GM21390 (cell line): ENCODE measurements around the gene ACSM2B.
"Not testable (repeated sequence)": the region's sequence is repeated elsewhere in the genome, so short reads cannot be mapped to it uniquely, and the experiment has no call there.

ENCODE experiments used
- ATAC-seq: cut with Tn5 transposase; IDR thresholded peaks from one replicate; pipeline ENCODE4 v1.9.1; 2021; ENCODE audit not compliant: unreplicated experiment

Gene ACSM2B, protein sequence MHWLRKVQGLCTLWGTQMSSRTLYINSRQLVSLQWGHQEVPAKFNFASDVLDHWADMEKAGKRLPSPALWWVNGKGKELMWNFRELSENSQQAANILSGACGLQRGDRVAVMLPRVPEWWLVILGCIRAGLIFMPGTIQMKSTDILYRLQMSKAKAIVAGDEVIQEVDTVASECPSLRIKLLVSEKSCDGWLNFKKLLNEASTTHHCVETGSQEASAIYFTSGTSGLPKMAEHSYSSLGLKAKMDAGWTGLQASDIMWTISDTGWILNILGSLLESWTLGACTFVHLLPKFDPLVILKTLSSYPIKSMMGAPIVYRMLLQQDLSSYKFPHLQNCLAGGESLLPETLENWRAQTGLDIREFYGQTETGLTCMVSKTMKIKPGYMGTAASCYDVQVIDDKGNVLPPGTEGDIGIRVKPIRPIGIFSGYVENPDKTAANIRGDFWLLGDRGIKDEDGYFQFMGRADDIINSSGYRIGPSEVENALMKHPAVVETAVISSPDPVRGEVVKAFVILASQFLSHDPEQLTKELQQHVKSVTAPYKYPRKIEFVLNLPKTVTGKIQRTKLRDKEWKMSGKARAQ

DNA sequence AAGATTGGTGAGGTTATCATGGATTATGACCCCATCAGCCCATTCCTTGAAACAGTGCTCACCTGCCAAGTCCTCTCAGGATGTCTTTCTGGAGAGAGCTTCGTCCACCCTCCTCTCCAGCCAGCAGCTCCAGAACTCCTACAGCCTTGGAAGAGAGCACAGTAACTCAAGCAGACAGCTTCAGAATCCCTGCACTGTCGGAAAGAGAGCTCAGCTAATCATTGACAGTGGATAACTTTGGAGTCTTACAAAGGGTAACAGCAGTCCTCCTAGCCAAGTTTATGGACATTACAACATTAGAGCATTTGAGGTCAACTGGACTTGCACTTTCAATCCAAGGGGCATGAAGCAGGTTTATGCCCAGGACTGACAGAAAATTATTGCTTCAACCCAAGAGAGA, at the start of gene ACSM2B:
TSS of gene ACSM2B (minus strand) at position 223 of the 400 bp plus-strand sequence. CDS start 11,522 bp downstream, outside the sequence.
- not testable (repeated sequence) for ATAC-seq

DNA sequence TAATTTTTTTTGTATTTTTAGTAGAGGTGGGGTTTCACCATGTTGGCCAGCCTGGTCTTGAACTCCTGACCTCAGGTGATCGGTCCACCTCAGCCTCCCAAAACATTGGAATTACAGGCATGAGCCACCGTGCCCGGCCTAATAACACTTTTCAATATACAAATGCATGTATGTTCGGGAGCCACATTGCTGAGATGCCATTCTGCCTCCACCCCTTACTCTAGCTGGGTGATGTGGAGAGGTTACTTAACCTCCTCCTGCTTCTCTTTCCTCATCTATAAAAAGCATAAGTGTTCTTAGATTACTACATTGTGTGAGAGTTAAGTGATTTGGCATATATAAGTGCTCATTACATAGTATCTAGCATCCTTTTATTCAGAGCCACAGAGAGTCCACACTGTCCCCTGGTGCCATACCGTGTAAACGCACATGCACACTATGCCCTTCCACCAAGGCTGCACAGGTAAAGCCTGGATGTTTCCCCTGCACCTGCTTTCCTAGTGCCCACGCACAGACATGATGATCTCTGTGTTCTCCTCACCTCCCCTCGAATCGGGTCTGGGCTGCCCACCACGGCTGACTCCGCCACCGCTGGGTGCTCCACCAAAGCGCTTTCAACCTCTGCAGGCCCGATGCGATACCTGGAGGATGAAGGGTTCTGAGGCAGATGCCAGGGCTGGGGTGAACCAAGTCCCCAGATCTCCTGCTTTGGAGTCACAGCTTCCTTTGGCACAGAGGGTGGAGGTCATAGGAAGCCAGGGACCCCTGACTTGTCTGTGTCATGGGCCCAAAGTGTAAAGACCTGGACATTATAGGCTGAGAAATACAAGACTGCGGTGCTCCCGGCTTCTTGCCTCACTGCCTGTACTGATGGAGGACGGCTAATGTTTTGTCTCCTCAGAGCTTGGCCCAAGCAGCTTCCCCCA, 49.0 kb upstream of the ACSM2B start:
- no peak for ATAC-seq

DNA sequence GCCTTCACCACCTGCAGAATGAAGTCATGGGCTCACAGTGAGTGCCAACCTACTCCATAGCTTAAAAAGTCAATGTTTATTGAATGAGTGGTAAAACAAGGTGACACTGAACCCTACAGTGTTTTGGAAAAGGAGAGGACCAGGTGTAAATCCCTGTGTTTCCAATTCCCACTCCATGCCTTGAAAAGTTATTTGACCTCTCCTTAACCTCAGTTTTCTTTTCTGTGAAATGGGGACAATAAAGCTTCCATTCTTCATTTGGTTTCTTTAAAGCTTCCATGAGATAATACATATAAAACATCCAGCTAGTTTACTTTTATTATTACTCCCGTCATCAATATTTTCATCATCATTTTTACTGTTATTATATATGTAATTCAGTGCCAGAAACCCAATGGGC, 48.0 kb upstream of the ACSM2B start:
- no peak for ATAC-seq

DNA sequence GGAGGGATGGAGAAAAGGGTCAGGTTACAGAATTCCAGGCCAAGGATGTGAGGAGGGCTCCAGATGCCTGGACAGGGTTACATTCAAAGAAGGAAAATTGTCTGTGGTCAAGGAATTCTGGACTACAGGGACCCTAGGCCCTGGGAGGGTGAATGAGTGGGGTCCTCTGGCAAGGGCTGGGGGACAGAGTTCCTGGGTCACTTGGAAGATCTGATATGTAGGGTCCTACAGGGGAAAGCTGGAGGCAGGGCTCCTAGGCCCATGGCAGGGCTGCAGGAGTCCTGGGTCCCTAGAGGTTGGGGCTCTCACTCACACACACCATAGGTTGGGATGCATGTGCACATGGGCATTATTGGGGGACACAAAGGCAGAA, 46.3 kb upstream of the ACSM2B start:
- no peak for ATAC-seq

DNA sequence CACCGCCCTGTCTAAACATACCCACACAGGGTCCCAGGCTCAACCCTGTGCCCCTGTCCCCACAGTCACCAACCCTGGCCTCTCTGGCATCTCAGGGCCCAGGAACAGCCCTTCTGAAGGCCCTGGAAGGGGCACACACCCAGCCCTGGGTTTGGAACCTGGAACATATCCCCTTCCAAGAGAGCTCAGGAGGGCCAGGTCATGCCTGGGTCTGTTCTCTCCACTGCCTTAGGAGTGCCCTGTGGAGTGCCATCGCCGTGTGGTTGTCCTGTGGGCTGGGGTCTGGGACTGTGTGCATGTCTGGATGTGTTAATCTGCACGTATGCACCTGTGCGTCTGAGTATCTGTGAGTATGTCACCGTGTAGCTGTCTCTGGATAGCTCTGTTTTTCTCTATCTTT, 45.2 kb upstream of the ACSM2B start:
- ATAC-seq = no peak

DNA sequence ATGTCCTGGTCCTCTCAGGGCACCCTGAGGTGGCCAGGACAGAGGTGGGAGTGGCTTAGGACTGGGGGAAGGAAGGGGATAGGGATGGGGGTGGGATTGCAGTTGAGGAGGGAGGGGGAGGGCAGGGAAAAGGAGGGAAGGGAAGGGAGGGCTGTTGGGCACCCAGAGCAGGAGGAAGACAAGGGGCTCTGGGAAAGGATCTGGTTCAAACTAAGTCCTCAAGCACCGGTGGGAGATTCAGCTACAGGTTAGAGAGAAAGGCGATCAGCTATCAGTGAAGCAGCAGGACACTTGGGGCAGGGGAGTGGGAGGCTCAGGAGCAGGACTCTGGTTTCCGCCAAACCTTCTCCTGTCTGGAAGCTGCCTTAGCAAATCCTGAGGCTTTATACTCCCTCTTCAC, 44.6 kb upstream of the ACSM2B start:
- ATAC-seq = no peak

DNA sequence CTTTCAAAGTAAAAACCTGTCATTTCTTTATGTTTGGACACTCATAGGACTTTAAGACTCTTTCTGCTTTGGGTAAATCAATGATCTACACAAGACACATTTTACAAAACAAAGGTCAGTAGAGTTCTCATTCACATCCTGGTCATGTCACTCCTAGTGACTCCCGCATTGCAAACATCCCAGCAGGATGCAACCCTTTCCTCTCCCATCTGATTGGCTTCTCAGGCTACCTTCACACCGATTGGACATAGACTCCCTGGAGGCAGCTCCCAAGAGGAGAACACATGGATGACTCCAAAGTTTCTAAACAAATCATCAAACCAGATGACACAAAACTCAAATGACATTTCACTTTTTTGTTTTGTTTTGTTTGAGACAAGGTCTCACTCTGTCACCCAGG, 43.8 kb upstream of the ACSM2B start:
- ATAC-seq = no peak

DNA sequence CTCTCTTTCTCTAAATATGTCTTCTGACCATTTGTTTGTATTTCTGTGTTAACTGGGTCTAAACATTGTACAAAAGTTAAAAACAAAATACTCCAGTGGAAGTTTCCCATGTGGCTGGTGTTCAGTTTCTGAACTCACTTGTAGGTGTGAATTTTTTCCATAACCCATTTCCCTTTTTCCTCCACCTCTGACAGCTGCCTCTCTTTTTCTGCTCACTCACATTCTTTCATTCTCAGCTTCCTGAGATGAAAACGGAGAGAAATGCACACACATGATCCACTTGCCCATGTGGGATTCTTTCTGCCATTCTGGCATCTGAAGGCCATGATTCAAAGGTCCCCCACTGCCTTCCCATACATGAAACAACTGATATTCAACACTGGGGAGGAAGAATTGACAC, 41.1 kb upstream of the ACSM2B start:
- no peak for ATAC-seq

DNA sequence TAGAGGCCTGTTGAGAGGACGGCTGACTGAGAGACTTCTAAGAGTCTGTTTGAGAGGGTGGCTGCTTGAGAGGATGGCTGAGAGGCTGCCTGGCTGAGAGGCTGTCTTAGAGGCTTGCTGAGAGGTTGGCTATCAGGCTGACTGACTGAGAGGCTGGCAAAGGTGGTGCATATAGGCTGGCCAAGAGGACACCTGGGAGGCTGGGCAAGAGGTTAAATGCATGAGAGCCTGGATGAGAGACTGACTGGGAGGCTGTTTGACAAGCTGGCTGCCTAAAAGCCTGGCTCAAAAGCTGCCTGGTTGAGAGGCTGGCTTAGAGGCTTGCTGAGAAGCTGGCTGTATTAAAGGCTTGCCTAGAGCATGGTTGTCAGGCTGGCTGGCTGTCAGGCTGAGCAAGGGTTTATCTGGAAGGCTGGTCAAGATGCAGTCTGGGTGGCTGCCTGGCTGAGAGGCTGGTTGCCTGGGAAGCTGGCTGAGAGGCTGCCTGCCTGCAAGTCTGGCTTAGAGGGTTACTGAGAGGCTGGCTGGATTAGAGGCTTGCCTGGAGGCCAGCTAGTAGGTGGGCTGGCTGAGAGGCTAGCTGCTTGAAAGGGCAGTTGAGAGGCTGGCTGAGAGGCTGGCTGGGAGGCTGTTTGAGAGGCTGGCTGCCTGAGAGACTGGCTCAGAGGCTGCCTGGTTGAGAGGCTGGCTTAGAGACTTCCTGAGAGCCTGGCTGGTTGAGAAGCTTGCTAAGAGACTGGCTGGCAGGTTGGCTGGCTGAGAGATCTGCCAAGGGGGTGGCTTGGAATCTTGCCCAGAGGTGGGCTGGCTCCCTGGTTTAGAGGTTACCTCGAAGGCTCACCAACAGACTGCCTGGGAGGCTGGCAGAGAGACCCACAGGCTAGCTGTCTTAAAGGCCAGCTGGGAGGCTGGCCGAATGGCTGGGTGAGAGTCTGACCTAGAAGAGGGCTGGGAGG, 38.3 kb upstream of the ACSM2B start:
- ATAC-seq = no peak

DNA sequence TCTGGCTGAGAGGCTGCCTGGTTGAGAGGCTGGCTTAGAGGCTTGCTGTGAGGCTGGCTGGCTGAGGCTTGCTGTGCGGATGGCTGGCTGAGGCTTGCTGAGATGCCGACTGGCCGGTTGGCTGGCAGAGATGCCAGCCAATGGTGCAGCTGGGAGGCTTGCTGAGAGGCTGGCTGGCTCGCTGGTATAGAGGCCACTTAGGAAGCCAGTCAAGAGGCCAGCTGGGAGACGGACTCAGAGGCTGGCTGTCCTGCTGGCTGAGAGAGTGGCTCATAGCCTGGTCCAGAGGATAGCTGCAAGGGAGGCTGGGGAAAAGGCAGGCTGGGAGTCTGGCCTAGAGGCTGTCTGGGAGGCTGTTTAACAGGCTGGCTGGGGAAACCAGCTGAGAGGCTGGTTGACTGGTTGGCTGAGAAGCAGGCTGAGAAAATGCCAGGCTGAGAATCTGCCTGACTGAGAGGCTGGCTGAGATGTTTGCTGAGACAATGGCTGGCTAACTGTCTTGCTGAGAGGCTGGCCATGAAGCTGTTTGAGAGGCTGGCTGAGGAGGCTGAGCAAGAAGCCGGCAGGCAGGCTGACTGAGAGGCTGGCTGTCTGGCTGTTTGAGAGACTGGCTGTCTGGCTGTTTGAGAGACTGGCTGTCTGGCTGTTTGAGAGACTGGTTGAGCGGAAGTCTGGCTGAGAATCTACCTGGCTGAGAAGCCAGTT, 37.5 kb upstream of the ACSM2B start:
- no peak for ATAC-seq

DNA sequence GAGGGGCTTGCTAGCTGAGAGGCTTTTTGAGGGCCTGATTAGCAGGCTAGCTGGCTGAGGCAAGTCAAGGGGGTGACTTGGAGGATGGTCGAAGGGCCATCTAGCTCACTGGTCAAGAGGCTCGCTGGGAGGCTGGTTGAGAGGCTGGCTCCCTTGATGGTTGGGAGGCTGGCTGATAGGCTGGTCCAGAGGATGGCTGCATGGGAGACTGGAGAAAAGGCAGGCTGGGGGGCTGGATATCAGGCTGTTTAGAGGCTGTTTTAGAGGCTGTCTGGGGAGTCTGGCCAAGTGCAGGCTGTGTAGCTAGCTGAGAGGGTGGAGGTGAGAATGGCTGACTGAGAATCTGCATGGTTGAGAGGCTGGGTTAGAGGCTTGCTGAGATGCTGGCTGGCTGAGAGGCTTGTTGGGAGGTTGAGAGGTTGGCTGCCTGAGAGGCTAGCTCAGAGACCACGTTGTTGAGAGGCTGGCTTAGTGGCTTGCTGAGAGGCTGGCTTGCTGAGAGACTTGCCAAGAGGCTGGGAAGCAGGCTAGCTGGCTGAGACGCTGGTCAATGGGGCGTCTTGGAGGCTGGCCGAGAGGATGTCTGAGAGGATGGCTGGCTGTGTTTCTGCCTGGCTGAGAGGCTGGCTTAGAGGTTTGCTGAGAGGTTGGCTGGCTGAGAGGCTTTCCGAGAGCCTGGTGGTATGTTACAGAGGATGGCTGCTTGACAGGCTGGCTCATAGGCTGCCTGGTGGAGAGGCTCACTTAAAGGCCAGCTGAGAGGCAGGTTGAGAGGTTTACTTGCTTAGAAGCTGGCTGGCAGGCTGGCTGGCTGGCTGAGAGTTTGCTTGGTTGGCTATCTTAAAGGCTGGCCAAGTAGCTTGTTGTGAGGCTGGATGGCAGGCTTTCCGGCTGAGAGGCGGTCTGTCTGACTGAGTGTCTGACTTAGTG, 36.6 kb upstream of the ACSM2B start:
- no peak for ATAC-seq

DNA sequence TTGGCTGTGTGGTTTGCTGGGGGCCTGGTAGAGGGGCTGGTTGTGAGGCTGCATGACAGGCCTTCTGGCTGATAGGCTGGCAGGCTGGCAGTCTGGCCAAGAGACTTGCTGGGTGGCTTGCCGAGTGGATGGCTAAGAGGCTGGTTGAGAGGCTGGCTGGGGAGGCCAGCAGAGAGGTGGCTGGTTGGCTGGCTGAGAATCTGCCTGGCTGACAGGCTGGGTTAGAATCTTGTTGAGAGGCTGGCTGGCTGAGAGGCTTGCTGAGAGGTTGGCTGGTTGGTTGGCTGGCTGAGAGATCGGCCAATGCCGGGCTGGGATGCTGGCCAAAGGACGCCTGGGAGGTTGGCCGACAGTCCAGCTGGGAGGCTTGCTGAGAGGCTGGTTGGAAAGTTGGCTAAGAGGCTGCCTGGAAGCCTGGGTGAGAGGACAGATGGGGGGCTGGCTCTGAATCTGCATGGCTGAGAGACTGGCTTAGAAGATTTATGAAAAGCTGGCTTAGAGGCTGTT, 35.9 kb upstream of the ACSM2B start:
- no peak for ATAC-seq

DNA sequence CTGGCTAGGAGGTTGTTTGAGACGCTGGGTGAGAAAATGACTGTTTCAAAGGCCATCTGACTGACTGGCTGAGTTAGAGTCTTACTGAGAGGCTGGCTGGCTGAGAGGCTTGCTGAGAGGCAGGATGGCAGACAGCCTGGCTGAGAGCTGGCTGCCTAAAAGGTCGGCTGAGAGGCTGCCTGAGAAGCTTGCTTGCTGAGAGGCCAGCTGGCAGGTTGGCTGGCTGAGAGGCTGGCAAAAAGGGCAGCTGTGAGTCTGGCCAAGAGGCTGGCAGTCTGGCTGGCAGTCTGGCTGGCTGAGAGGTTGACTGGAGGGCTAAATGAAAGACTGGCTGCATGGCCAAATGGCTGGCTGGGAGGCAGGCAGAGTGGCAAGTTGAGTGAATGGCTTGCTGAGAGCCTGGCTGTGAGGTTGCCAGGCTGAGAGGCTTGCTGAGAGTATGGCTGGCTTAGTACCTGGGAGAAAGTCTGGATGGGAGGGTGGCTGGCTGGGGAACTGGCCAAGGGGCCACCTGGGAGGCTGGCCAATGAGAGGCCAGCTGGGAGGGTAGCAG, 35.3 kb upstream of the ACSM2B start:
- ATAC-seq = no peak

DNA sequence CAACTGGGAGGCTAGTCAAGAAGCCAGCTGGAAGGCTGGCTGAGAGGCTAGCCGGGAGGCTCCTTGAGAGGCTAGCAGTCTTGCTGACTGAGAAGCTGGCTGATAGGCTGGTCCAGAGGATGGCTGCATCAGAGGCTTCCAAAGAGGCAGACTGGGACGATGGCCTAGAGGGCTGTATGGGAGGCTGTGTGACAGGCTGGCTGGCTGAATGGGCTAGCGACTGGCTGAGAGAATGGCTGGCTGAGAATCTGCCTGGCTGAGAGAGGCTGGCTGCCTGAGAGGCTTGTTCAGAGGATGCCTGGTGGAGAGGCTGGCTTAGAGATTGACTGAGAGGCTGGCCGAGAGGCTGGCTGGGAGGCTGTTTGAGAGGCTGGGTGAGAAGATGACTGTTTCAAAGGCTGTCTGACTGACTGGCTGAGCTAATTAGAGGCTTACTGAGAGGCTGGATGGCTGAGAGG, 34.8 kb upstream of the ACSM2B start:
- ATAC-seq = no peak

DNA sequence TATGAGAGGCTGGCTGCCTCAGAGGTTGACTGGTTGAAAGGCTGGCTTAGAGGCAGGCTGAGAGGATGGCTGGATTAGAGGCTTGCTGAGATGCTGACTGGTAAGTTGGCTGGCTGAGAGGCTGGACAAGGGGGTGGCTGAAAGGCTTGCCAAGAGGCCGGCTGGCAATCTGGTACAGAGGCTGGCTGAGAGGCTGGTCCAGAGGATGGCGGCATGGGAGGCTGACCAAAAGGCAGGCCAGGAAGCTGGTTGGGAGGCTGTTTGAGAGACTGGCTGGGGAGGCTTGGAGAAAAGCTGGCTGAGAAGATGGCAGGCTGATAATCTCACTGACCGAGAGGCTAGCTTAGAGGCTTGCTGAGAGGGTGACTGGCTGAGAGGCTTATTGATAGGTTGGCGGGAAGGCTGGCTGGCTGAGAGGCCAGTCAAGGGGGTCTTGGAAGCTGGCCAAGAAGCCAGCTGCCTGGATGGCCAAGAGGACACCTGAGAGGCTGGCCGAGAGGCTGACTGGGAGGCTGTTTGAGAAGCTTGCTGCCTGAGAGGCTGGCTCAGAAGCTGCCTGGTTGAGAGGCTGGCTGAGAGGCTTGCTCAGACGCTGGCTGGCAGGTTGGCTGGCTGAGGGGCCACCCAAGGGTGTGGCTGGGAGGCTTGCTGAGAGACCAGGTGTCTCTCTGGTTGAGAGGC, 34.2 kb upstream of the ACSM2B start:
- ATAC-seq = no peak

DNA sequence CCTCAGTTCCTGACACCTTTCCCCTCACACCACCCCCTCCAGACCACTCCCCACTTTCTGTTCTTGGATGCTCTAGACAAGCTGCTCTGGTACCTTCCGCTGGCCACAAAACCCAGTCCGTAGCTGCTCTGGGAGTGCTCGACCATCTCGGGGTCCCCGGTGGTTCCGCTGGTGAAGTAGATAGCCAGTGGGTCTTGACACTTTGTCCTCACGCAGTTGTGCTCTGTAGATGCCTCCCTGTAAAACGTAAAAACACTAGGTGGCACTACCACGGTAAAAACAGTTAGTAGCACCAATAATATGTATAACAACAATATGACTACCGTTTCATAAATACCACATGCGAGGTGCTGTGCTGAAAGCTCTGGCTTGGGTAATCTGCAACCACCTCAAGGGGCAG, 26.0 kb upstream of the ACSM2B start:
- ATAC-seq = not testable (repeated sequence)

DNA sequence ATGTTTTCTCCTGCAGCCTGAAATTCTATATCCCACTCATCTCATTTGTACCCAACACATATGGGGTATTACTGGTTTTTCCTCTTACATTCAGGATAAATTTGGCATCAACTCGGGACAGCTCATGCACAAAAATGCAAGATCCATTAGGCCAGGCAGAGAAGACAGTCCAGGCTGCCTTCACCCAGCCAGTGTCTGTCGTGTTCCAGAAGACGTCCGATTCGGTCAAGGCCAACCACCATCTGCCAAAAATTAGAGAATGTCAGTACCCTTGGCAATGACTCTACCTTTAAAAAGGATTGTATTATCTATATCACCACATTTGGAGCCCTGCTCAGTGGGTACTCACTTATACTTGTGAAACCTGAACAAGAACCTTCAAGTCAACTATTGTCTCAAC, 23.3 kb upstream of the ACSM2B start:
- ATAC-seq = not testable (repeated sequence)
